Trophoblast cell (in vitro differentiated cells and primary cell): ENCODE data around the gene PRR35.

Experiments used
- DNase-seq, 2 donors: peaks; one replicate each; pipeline ENCODE4 v3.0.0-alpha.2; 2016
- H2AFZ ChIP-seq: 2 replicates; pipeline ENCODE4 v1.6.1; 2013; ENCODE audit warnings: low read length, moderate library complexity, mild to moderate bottlenecking; ENCODE audit not compliant: insufficient read depth, poor library complexity
- H2AK5ac ChIP-seq: 2 replicates; pipeline ENCODE4 v1.6.1; 2013; ENCODE audit warnings: mild to moderate bottlenecking, low read length
- H2BK120ac ChIP-seq: 2 replicates; pipeline ENCODE4 v1.6.1; 2013; ENCODE audit warnings: low read length, mild to moderate bottlenecking, moderate library complexity; ENCODE audit not compliant: insufficient read depth, poor library complexity
- H2BK12ac ChIP-seq: 2 replicates; pipeline ENCODE4 v1.6.1; 2013; ENCODE audit warnings: mild to moderate bottlenecking, low read length, moderate library complexity
- H2BK5ac ChIP-seq: 2 replicates; pipeline ENCODE4 v1.6.1; 2013; ENCODE audit warnings: low read length, low read depth, moderate library complexity, mild to moderate bottlenecking; ENCODE audit not compliant: poor library complexity
- H3K14ac ChIP-seq: 2 replicates; pipeline ENCODE4 v1.6.1; 2013; ENCODE audit warnings: mild to moderate bottlenecking, low read length
- H3K18ac ChIP-seq: 2 replicates; pipeline ENCODE4 v1.6.1; 2013; ENCODE audit warnings: mild to moderate bottlenecking, low read length
- H3K23ac ChIP-seq: 2 replicates; pipeline ENCODE4 v1.6.1; 2013; ENCODE audit warnings: low read length
- H3K27ac ChIP-seq: 2 replicates; pipeline ENCODE4 v1.5.1; 2013; ENCODE audit warnings: low read depth, mild to moderate bottlenecking, inconsistent platforms, low read length, moderate library complexity
- H3K27me3 ChIP-seq: 2 replicates; pipeline ENCODE4 v1.6.1; 2013; ENCODE audit warnings: inconsistent platforms, mild to moderate bottlenecking, low read length, moderate library complexity; ENCODE audit not compliant: insufficient read depth
- H3K36me3 ChIP-seq, 2 experiments: 1 replicate in 1 of 2; 2 replicates in 1 of 2; pipeline ENCODE4 v1.6.1; 2013; ENCODE audit warnings: low read length in 2 of 2, mild to moderate bottlenecking in 2 of 2, moderate library complexity in 1 of 2; ENCODE audit not compliant: insufficient read depth in 2 of 2, control insufficient read depth in 1 of 2
- H3K4ac ChIP-seq: 2 replicates; pipeline ENCODE4 v1.6.1; 2013; ENCODE audit warnings: low read depth, mild to moderate bottlenecking, low read length, moderate library complexity
- H3K4me1 ChIP-seq, 2 experiments: 1 replicate in 1 of 2; 2 replicates in 1 of 2; pipeline ENCODE4 v1.6.1; 2013; ENCODE audit warnings: low read length in 2 of 2, mild to moderate bottlenecking in 2 of 2, moderate library complexity in 1 of 2; ENCODE audit not compliant: insufficient read depth in 2 of 2, control insufficient read depth in 1 of 2
- H3K4me2 ChIP-seq: 2 replicates; pipeline ENCODE4 v1.6.1; 2013; ENCODE audit warnings: inconsistent platforms, mild to moderate bottlenecking, low read length, moderate library complexity
- H3K4me3 ChIP-seq: 2 replicates; pipeline ENCODE4 v1.5.1; 2013; ENCODE audit warnings: mild to moderate bottlenecking, low read depth, low read length, inconsistent platforms
- H3K79me1 ChIP-seq: one replicate; pipeline ENCODE4 v1.6.1; 2013; ENCODE audit warnings: low read length
- H3K79me2 ChIP-seq: 2 replicates; pipeline ENCODE4 v1.6.1; 2013; ENCODE audit warnings: low read length, mild to moderate bottlenecking; ENCODE audit not compliant: control insufficient read depth, insufficient read depth, poor library complexity
- H3K9ac ChIP-seq: 2 replicates; pipeline ENCODE4 v1.6.1; 2013; ENCODE audit warnings: mild to moderate bottlenecking, low read length
- H3K9me3 ChIP-seq: 2 replicates; pipeline ENCODE4 v1.6.1; 2013; ENCODE audit warnings: low read depth, mild to moderate bottlenecking, control low read depth, inconsistent platforms, low read length; ENCODE audit not compliant: insufficient read depth
- H4K12ac ChIP-seq: 2 replicates; pipeline ENCODE4 v1.6.1; 2013; ENCODE audit warnings: low read depth, mild to moderate bottlenecking, low read length, moderate library complexity
- H4K8ac ChIP-seq: 2 replicates; pipeline ENCODE4 v1.6.1; 2013; ENCODE audit warnings: low read depth, mild to moderate bottlenecking, low read length, moderate library complexity
- H4K91ac ChIP-seq: one replicate; pipeline ENCODE4 v1.6.1; 2013; ENCODE audit warnings: low read depth, mild to moderate bottlenecking, low read length, moderate library complexity
- WGBS: extraction: QIAGEN DNeasy Blood & Tissue Kit; methylation state at CpG from one replicate; pipeline ENCODE4 v1.1.7; 2013; ENCODE audit warnings: missing lambda C conversion rate; ENCODE audit not compliant: insufficient read length, insufficient coverage; ENCODE audit errors: extremely low coverage; 5-methylcytosine and 5-hydroxymethylcytosine counted together

PRR35 gene

GRCh38 chr16:592518-593306 is 32.5 kb downstream of the PRR35 start:
- H3K79me1 ChIP-seq = peaks cover 22% of the 10 kb centered on the region
- no peak overlapping the region for H4K12ac ChIP-seq
- H3K14ac ChIP-seq = no peak overlapping the region
- H2AK5ac ChIP-seq = no peak overlapping the region
- no peak overlapping the region for H3K4ac ChIP-seq
- peaks cover 32 to 40% of the 10 kb centered on the region in 2 experiments for H3K4me1 ChIP-seq
- no peak overlapping the region for H4K8ac ChIP-seq
- no peak overlapping the region for H2AFZ ChIP-seq
- peak overlapping the region; percentile 35 for H3K27ac ChIP-seq
- peaks cover 28% of the 10 kb centered on the region for H3K79me2 ChIP-seq
- no peak overlapping the region for H3K9ac ChIP-seq
- no peak overlapping the region for H2BK5ac ChIP-seq
- no peaks in the 10 kb centered on the region for H3K27me3 ChIP-seq
- no peak overlapping the region for H3K23ac ChIP-seq
- no peak overlapping the region for H2BK12ac ChIP-seq
- peak overlapping the region; percentile 9 for H3K18ac ChIP-seq
- DNase-seq = peak; percentile 78 to 88
- no CpG with 5 or more reads among the region's 24 CpGs for WGBS
- H3K9me3 ChIP-seq = peaks cover 3% of the 10 kb centered on the region
- no peak overlapping the region for H3K4me2 ChIP-seq
- H4K91ac ChIP-seq = peak overlapping the region; percentile 25
- peak overlapping the region; percentile 6 for H2BK120ac ChIP-seq
- H3K4me3 ChIP-seq = no peak overlapping the region
- peaks cover 11 to 20% of the 10 kb centered on the region in 2 experiments for H3K36me3 ChIP-seq

- no peak overlapping the region for H4K91ac ChIP-seq
- no peak overlapping the region for H4K8ac ChIP-seq
- no peak overlapping the region for H2AK5ac ChIP-seq
- no peak overlapping the region for H2BK5ac ChIP-seq
- peak overlapping the region; percentile 45 for H3K18ac ChIP-seq
- no CpG with 5 or more reads among the region's 9 CpGs for WGBS
- H3K4me2 ChIP-seq = peak overlapping the region; percentile 29
- H3K36me3 ChIP-seq = peaks cover 11 to 18% of the 10 kb centered on the region in 2 experiments
- H3K27me3 ChIP-seq = no peaks in the 10 kb centered on the region
- peaks cover 3% of the 10 kb centered on the region for H3K9me3 ChIP-seq
- H3K9ac ChIP-seq = no peak overlapping the region
- DNase-seq = peak; percentile 86 to 87
- no peak overlapping the region for H3K4ac ChIP-seq
- H4K12ac ChIP-seq = no peak overlapping the region
- peaks cover 19% of the 10 kb centered on the region for H3K79me1 ChIP-seq
- no peak overlapping the region for H2BK120ac ChIP-seq
- no peak overlapping the region for H3K4me3 ChIP-seq
- no peak overlapping the region for H3K14ac ChIP-seq
- H2BK12ac ChIP-seq = no peak overlapping the region
- H2AFZ ChIP-seq = no peak overlapping the region
- peaks cover 24% of the 10 kb centered on the region for H3K79me2 ChIP-seq
- H3K23ac ChIP-seq = no peak overlapping the region
- H3K4me1 ChIP-seq = peaks cover 28 to 35% of the 10 kb centered on the region in 2 experiments
- H3K27ac ChIP-seq = peak overlapping the region; percentile 35
Observed at GRCh38 chr16:593406-593805, 33.2 kb downstream of the PRR35 start.

- H3K14ac ChIP-seq = no peak overlapping the region
- H4K12ac ChIP-seq = no peak overlapping the region
- peak overlapping the region; percentile 74 for H3K4ac ChIP-seq
- H3K9me3 ChIP-seq = peaks cover 3% of the 10 kb centered on the region
- H3K79me2 ChIP-seq = peaks cover 20% of the 10 kb centered on the region
- H2BK5ac ChIP-seq = no peak overlapping the region
- no peak overlapping the region for H2BK120ac ChIP-seq
- peaks cover 15 to 20% of the 10 kb centered on the region in 2 experiments for H3K36me3 ChIP-seq
- no peak overlapping the region for H3K23ac ChIP-seq
- no peak overlapping the region for H2AK5ac ChIP-seq
- no CpG with 5 or more reads among the region's 16 CpGs for WGBS
- peak overlapping the region; percentile 37 for H2BK12ac ChIP-seq
- H3K79me1 ChIP-seq = peaks cover 15% of the 10 kb centered on the region
- H4K91ac ChIP-seq = peak overlapping the region; percentile 75
- no peak for DNase-seq
- no peak overlapping the region for H3K27ac ChIP-seq
- H4K8ac ChIP-seq = no peak overlapping the region
- no peak overlapping the region for H3K4me2 ChIP-seq
- H3K4me1 ChIP-seq = peaks cover 27 to 35% of the 10 kb centered on the region in 2 experiments
- H3K27me3 ChIP-seq = no peaks in the 10 kb centered on the region
- no peak overlapping the region for H2AFZ ChIP-seq
- H3K18ac ChIP-seq = no peak overlapping the region
- H3K4me3 ChIP-seq = no peak overlapping the region
- H3K9ac ChIP-seq = no peak overlapping the region
Observed at GRCh38 chr16:593807-594206, 33.6 kb downstream of the PRR35 start.

GRCh38 chr16:595094-595528 is 34.9 kb downstream of the PRR35 start:
- H3K27ac ChIP-seq = no peak overlapping the region
- H3K27me3 ChIP-seq = no peaks in the 10 kb centered on the region
- no peak overlapping the region for H4K8ac ChIP-seq
- H3K14ac ChIP-seq = no peak overlapping the region
- no peak overlapping the region for H2AK5ac ChIP-seq
- H2BK12ac ChIP-seq = no peak overlapping the region
- peaks cover 27 to 35% of the 10 kb centered on the region in 2 experiments for H3K4me1 ChIP-seq
- no peak overlapping the region for H3K4me2 ChIP-seq
- peaks cover 6% of the 10 kb centered on the region for H3K79me1 ChIP-seq
- peaks cover 13% of the 10 kb centered on the region for H3K79me2 ChIP-seq
- no CpG with 5 or more reads among the region's 18 CpGs for WGBS
- H3K9ac ChIP-seq = no peak overlapping the region
- H3K36me3 ChIP-seq = peaks cover 22 to 31% of the 10 kb centered on the region in 2 experiments
- DNase-seq = no peak
- no peak overlapping the region for H2AFZ ChIP-seq
- no peak overlapping the region for H4K91ac ChIP-seq
- H3K4ac ChIP-seq = peak overlapping the region; percentile 12
- no peak overlapping the region for H3K23ac ChIP-seq
- no peak overlapping the region for H3K4me3 ChIP-seq
- H3K9me3 ChIP-seq = peaks cover 11% of the 10 kb centered on the region
- H4K12ac ChIP-seq = no peak overlapping the region
- H2BK5ac ChIP-seq = no peak overlapping the region
- H2BK120ac ChIP-seq = no peak overlapping the region
- H3K18ac ChIP-seq = peak overlapping the region; percentile 46
